ENCODE data around the gene KIT.

The KIT gene

DNA sequence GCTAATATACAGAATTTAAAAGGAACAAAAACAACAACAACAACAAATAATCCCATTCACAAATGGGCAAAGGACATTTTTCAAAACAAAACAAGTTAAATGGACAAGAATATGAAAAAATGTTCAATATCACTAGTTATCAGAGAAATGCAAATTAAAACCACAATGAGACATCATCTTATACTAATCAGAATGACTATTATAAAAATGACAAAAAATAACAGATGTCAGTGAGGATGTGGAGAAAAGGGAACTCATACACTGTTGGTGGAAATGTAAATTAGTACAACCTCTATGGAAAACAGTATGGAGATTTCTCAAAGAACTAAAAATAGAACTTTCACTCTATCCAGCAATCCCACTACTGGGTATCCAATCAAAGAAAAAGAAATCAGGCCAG, 92.6 kb downstream of the KIT start:
- DNase-seq: no peak

GRCh38 chr4:54754394-54754793, 96.6 kb downstream of the KIT start:
- no peak for DNase-seq

DNA sequence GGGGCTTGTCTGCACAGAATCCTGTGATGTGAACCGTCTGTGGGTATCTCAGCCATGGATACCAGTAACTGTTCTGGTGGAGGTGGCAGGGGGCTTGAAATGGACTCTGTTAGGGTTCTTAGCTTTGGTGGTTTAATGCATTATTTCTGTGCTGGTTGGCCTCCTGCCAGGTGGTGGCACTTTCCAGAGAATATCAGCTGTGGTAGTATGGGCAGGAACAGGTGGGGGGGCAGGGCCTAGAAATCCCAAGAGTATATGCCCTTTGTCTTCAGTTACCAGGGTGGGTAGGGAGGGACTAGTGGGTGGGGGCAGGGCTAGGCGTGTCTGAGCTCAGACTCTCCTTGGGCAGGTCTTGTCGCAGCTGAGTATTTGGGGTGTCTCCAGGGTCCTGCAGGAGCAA, 106.7 kb downstream of the KIT start:
- peak; percentile 16 for DNase-seq

DNA sequence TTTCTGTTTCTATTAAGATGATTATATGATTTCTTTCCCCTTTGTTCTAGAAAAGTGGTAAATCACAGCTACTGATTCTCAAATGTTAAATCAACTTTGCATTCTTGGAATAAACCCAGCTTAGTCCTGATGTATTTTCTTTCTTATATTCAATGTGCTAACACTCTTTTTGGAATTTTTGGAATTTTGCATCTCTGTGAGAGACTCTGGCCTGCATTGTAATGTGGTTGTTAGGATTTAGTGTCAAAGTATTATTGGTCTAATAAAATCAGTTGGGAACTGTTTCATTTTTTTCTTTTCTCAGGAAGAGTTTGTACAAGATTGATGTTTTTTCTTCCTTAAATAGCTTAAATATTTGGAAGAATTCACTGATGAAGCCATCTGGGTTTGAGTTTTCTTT, 109.6 kb downstream of the KIT start:
- DNase-seq: no peak

DNA sequence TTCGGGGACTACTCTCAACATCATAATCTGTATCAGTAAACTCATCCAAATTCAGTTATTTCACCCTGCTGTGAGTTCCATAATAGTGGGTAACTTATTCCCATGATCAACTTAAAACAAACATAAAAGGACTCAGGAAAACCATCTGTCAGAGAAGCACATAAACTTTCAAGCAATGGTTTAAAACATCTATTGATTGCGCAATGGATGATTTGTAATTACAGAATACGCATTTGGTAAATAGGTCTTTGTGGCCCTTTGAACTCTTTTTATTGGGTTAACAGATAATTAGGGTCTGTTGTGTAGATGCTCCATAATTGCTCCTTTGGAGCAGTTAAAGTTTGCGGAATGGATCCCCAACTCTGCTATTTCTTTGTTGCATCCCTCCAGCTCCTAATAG, 115.3 kb downstream of the KIT start:
- DNase-seq: no peak

GRCh38 chr4:54779036-54779435, 121.3 kb downstream of the KIT start:
- no peak for DNase-seq

DNA sequence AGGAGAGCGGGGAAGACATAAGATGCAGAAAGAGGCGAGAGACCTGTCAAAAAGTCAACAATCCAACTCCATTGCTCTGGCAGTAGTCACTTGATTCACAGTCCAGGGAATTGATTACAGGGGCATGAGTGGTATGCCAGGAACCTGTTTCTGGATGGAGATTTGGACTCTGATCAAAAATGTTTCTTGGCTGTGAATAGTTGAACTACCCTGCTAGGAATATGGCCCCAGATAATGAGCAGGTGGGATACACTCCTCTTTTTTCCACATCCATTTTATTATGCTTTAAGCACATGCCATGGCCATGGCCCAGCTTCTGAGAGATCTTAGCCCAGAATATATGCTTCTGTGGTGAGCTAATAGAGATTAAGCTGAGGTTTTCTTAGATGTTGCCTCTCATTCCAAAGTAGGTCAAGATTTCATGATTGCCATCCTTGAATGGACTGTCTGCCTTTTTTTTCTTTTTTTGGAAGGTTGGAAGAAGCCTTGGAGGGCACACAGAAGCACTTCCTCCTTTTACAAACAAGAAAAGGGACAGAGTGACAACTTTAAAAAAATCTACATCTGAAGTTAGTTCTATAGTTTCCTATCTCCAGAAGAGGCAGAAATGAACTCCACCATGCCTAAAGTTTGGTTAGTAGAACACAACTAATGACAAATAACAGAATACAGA, 121.9 kb downstream of the KIT start:
- DNase-seq: no peak

GRCh38 chr4:54780149-54780495, 122.4 kb downstream of the KIT start:
- no peak for DNase-seq

DNA sequence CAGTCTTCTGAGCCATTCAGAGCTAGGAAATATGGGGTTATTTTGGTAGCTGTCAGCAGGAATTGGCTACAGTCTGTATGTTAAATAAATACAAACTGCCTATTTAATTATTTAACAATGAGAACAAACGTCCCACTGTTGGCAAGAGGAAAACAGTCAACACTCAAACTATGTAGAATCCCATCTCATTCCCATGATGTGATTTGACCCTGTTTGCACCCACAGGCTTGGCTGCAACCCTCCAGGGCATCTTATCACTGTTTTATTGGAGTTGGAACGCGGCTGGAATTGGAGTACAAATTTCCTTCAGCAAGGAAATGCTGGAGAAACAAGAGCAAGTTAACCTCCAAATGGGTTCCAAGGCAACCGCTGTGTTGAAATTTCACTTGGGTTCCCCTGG, 124.0 kb downstream of the KIT start:
- no peak for DNase-seq

GRCh38 chr4:54783402-54784110, 125.8 kb downstream of the KIT start:
- no peak for DNase-seq

DNA sequence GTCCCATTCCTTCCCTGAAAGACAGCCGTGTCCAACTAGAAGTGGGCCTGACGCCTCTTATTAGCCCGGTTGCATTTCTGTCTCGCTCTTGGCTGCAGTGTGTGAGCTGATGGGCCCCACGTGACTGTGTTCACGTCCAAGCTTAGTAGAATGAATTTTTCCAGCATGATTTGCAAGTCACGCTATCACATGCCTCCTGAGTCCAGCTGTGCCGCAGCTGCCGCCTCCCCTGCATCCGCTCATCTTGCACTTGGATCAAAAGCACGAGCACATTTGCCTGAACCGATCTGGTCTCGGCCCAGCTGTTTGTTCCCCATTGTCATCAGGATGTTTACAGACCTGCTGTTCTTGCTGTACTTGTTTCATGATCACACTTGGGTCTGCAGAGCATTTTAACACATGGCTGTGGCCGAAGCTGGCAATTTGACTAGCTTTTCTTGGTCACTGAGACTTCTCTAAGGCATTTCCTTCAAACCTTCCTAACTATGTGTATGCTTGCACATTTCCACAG, 126.5 kb downstream of the KIT start:
- DNase-seq: no peak
